A549 (cell line): ENCODE measurements around the gene ZSCAN22. TPM values are rescaled to one million over a fixed set of nuclear protein-coding genes. Genes with fewer than 3 reads are reported as not detected.

Experiments used
- ATAC-seq, 2 experiments: fragments of 200-7000 bp in 1 of 2; fragments of >200 bp in 1 of 2; cut with Nextera tagmentation in 1 of 2; cut with Tn5 transposase in 1 of 2; 3 replicates each; pipeline versions ENCODE4 v1.8.0 to v1.9.1; 2018 to 2020; ENCODE audit warnings: mild to moderate bottlenecking in 1 of 2, moderate library complexity in 1 of 2
- CTCF ChIA-PET: fragments of 300-600 bp; sonication (Branson Sonifier 250); formaldehyde crosslinking; extraction: SDS; loops from one replicate; lab custom pipeline; 2021; ENCODE audit warnings: antibody characterized with exemption, inconsistent platforms; lab: Yijun Ruan, JAX
- POLR2A ChIA-PET: fragments of 350-600 bp; formaldehyde crosslinking; extraction: SDS; loops from one replicate; lab custom pipeline; 2021; ENCODE audit warnings: antibody characterized with exemption, inconsistent platforms; lab: Yijun Ruan, JAX
- DNase-seq, 2 experiments: peaks; one replicate each; pipeline versions ENCODE4 v3.0.0 to v3.0.0-alpha.2; 2011 to 2016; ENCODE audit warnings: low read depth in 1 of 2, low spot score in 1 of 2
- FAIRE-seq: peaks from 2 replicates; lab custom pipeline; 2011; peaks lifted over from hg19 to GRCh38; lab: Jason Lieb, UNC
- H3K27ac ChIP-seq, 2 experiments: fragments of >200 bp; sonication (Bioruptor Twin); formaldehyde crosslinking; 3 replicates each; pipeline ENCODE4 v1.5.1; 2016 to 2017
- H3K4me1 ChIP-seq: fragments of >200 bp; sonication (Bioruptor Twin); formaldehyde crosslinking; 3 replicates; pipeline ENCODE4 v1.6.1; 2016
- H3K4me2 ChIP-seq: fragments of >200 bp; sonication (Bioruptor Twin); formaldehyde crosslinking; 3 replicates; pipeline ENCODE4 v1.6.1; 2016
- H3K4me3 ChIP-seq: fragments of >200 bp; sonication (Bioruptor Twin); formaldehyde crosslinking; 3 replicates; pipeline ENCODE4 v1.5.1; 2016
- H3K9me3 ChIP-seq: fragments of >200 bp; sonication (Bioruptor Twin); formaldehyde crosslinking; 3 replicates; pipeline ENCODE4 v1.6.1; 2016
- ATOH8 ChIP-seq: fragments of 250-450 bp; sonication (Bioruptor Pico); IDR thresholded peaks from 2 replicates; pipeline ENCODE4 v1.5.0; 2020; ENCODE audit warnings: low read depth, mild to moderate bottlenecking, moderate library complexity
- BCL3 ChIP-seq: fragments of >200 bp; sonication (Bioruptor Twin); formaldehyde crosslinking; IDR thresholded peaks from 3 replicates; pipeline ENCODE4 v1.6.1; 2016
- CBX2 ChIP-seq: fragments of 200-600 bp; sonication (generic); IDR thresholded peaks from 2 replicates; pipeline ENCODE4 v1.6.1; 2016; ENCODE audit warnings: low read depth, mild to moderate bottlenecking, borderline replicate concordance
- CEBPB ChIP-seq, 2 experiments: fragments of >200 bp in 1 of 2; sonication (Bioruptor Twin) in 1 of 2; formaldehyde crosslinking in 1 of 2; IDR thresholded peaks; 2 replicates each; pipeline ENCODE4 v1.6.1; 2012 to 2016
- CHD2 ChIP-seq: fragments of 150-350 bp; IDR thresholded peaks from 2 replicates; pipeline ENCODE4 v1.6.1; 2014; ENCODE audit warnings: low read length; ENCODE audit not compliant: partially characterized antibody
- CTCF ChIP-seq: fragments of >200 bp; sonication (Bioruptor Twin); formaldehyde crosslinking; IDR thresholded peaks from 3 replicates; pipeline ENCODE4 v1.5.1; 2016
- E2F6 ChIP-seq: IDR thresholded peaks from 2 replicates; pipeline ENCODE4 v1.6.1; 2012; ENCODE audit warnings: low read depth, borderline replicate concordance
- EHMT2 ChIP-seq: fragments of 200-600 bp; sonication (generic); IDR thresholded peaks from 2 replicates; pipeline ENCODE4 v1.6.1; 2016; ENCODE audit warnings: antibody characterized with exemption, low read depth, mild to moderate bottlenecking, moderate library complexity
- ELK1 ChIP-seq: fragments of 150-350 bp; IDR thresholded peaks from 2 replicates; pipeline ENCODE4 v1.6.1; 2014; ENCODE audit warnings: low read depth, mild to moderate bottlenecking, low read length
- EP300 ChIP-seq, 2 experiments: fragments of >200 bp; sonication (Bioruptor Twin); formaldehyde crosslinking; IDR thresholded peaks; 2 replicates in 1 of 2; 3 replicates in 1 of 2; pipeline ENCODE4 v1.6.1; 2016 to 2017
- FOSB ChIP-seq: fragments of 250-450 bp; sonication (Bioruptor Pico); IDR thresholded peaks from 2 replicates; pipeline ENCODE4 v1.5.0; 2020; ENCODE audit warnings: mild to moderate bottlenecking, moderate library complexity
- GATA3 ChIP-seq: IDR thresholded peaks from 2 replicates; pipeline ENCODE4 v1.6.1; 2012; ENCODE audit warnings: borderline replicate concordance
- HDAC2 ChIP-seq: fragments of 200-600 bp; sonication (generic); IDR thresholded peaks from 2 replicates; pipeline ENCODE4 v1.6.1; 2016
- HOXA7 ChIP-seq: fragments of 250-450 bp; sonication (Bioruptor Pico); IDR thresholded peaks from 2 replicates; pipeline ENCODE4 v1.5.0; 2020; ENCODE audit warnings: mild to moderate bottlenecking, moderate library complexity
- HOXB13 ChIP-seq: fragments of 250-450 bp; sonication (Bioruptor Pico); IDR thresholded peaks from 2 replicates; pipeline ENCODE4 v1.5.0; 2020; ENCODE audit warnings: low read depth, mild to moderate bottlenecking, moderate library complexity
- JUN ChIP-seq, 2 experiments: fragments of >200 bp; sonication (Bioruptor Twin); formaldehyde crosslinking; IDR thresholded peaks; 2 replicates in 1 of 2; 3 replicates in 1 of 2; pipeline ENCODE4 v1.6.1; 2016 to 2017
- KDM1A ChIP-seq: fragments of 200-600 bp; sonication (generic); IDR thresholded peaks from 2 replicates; pipeline ENCODE4 v1.6.1; 2016; ENCODE audit warnings: low read depth, mild to moderate bottlenecking
- KDM5A ChIP-seq: fragments of 200-600 bp; sonication (generic); IDR thresholded peaks from 2 replicates; pipeline ENCODE4 v1.6.1; 2016; ENCODE audit warnings: antibody characterized with exemption, mild to moderate bottlenecking
- MAX ChIP-seq: IDR thresholded peaks from 2 replicates; pipeline ENCODE4 v1.6.1; 2012
- MAZ ChIP-seq: fragments of 150-350 bp; IDR thresholded peaks from 2 replicates; pipeline ENCODE4 v1.6.1; 2014; ENCODE audit warnings: antibody characterized with exemption, low read depth, low read length, borderline replicate concordance
- MYC ChIP-seq: IDR thresholded peaks from 2 replicates; pipeline ENCODE4 v1.6.1; 2012; ENCODE audit warnings: mild to moderate bottlenecking, inconsistent platforms, low read length, improper control_type of control experiment, borderline replicate concordance
- NPAS2 ChIP-seq: fragments of 250-450 bp; sonication (Bioruptor Pico); IDR thresholded peaks from 2 replicates; pipeline ENCODE4 v1.8.0; 2022; ENCODE audit warnings: mild to moderate bottlenecking, moderate library complexity, borderline replicate concordance
- PBX3 ChIP-seq: IDR thresholded peaks from 2 replicates; pipeline ENCODE4 v1.6.1; 2012
- PHF8 ChIP-seq: fragments of 200-600 bp; sonication (generic); IDR thresholded peaks from 2 replicates; pipeline ENCODE4 v1.6.1; 2016; ENCODE audit warnings: low read depth, mild to moderate bottlenecking, antibody characterized with exemption, moderate library complexity, borderline replicate concordance
- RARB ChIP-seq: fragments of 250-450 bp; sonication (Bioruptor Pico); IDR thresholded peaks from 2 replicates; pipeline ENCODE4 v1.8.0; 2021; ENCODE audit warnings: mild to moderate bottlenecking, moderate library complexity
- TFCP2L1 ChIP-seq: fragments of 250-450 bp; sonication (Bioruptor Pico); IDR thresholded peaks from 2 replicates; pipeline ENCODE4 v1.5.0; 2021; ENCODE audit warnings: mild to moderate bottlenecking
- ZNF302 ChIP-seq: fragments of 250-450 bp; sonication (Bioruptor Pico); IDR thresholded peaks from 2 replicates; pipeline ENCODE4 v1.9.0; 2021; ENCODE audit warnings: inconsistent platforms, mild to moderate bottlenecking, moderate library complexity
- WGBS: methylation state at CpG from one replicate; pipeline ENCODE4 v1.1.6; 2017; ENCODE audit errors: missing lambda C conversion rate; 5-methylcytosine and 5-hydroxymethylcytosine counted together
- polyA plus RNA-seq, 4 experiments: library from polyadenylated mRNA; depleted of rRNA in 3 of 4; stranded (reverse); fragments of >200 nt; fragmentation: RNase III in 1 of 4; extraction: RNeasy Plus Mini Kit Qiagen cat#74134 plus additional on column Dnase treatment in 1 of 4; gene quantifications; 2 replicates in 3 of 4; 3 replicates in 1 of 4; pipeline ENCODE4 v1.2.3, GENCODE V29; 2011 to 2017

ZSCAN22 gene
- polyA plus RNA-seq, 2 of the 4 experiments (the other 2 are of a cell fraction), result 2.0 to 4.4 TPM

GRCh38 chr19:58304748-58305064 is 22.1 kb upstream of the ZSCAN22 start:
- Histone ChIP-seq H3K4me3 (peak overlapping the region; percentile 72), H3K4me1 (0 out of 3 replicates have a peak, but pooled peaks cover 4% of the 10 kb centered on the region), H3K9me3 (peaks cover 66% of the 10 kb centered on the region), H3K27ac (peak overlapping the region; percentile 47 to 68)
- ChIA-PET POLR2A (interaction anchor here (0.6 to 2.3 kb wide), 9 partner anchors 8 to 215 kb away, joined by 3 to 22 read pairs (median 5); partner anchors contain the start of genes ZBTB45, ZNF274, ZNF497 and ZSCAN22), CTCF (interaction anchor here (0.6 to 1.0 kb wide), 2 partner anchors 22 to 978 kb away, joined by 3 read pairs; partner anchors contain the start of gene ZSCAN22)
- FAIRE-seq, result no peak
- no peak for TF ChIP-seq CEBPB (IDR thresholded peaks at IDR 0.05)
- TF ChIP-seq EHMT2, result no peak
- no peak for TF ChIP-seq TFCP2L1 (CRISPR knock-in tag)
- TF ChIP-seq GATA3, result no peak
- TF ChIP-seq EP300 (IDR thresholded peaks at IDR 0.05), result no peak
- TF ChIP-seq MAX, result no peak
- no peak for TF ChIP-seq KDM1A
- no peak for TF ChIP-seq HDAC2
- TF ChIP-seq, all 56 proteins: peak for 0
- WGBS, result 51% methylated on average over 7 of the region's 7 CpGs
- DNase-seq, result no peak
- H3K4me2 ChIP-seq, result peak overlapping the region; percentile 63
- ATAC-seq, result peak; percentile 33 to 52

- peak within 1 kb of the TSS; percentile 83 for H3K4me2 ChIP-seq
- 0 out of 3 replicates have a peak, but pooled peaks cover 4% of the 10 kb centered on the region for H3K4me1 ChIP-seq
- H3K9me3 ChIP-seq, result peaks cover 66% of the 10 kb centered on the region
- POLR2A ChIA-PET, result interaction anchor here (0.6 to 2.3 kb wide), 9 partner anchors 9 to 214 kb away, joined by 3 to 22 read pairs (median 5); partner anchors contain the start of genes ZBTB45, ZNF274, ZNF497 and ZSCAN22
- CTCF ChIA-PET, result interaction anchor here (0.6 to 1.1 kb wide), 3 partner anchors 22 to 978 kb away, joined by 3 read pairs; partner anchors contain the start of gene ZSCAN22
- 1% methylated on average over 55 of the region's 55 CpGs for WGBS
- DNase-seq (peak; percentile 99), FAIRE-seq (peak; percentile 96), ATAC-seq (peak; percentile 100)
- peak within 1 kb of the TSS; percentile 72 for H3K4me3 ChIP-seq
- H3K27ac ChIP-seq, result peak within 1 kb of the TSS; percentile 77 to 89
- TF ChIP-seq E2F6 (0 out of 2 replicates have a peak, but pooled peaks have one; percentile 49), GATA3 (no peak), NPAS2 (CRISPR knock-in tag) (no peak), MAX (peak; percentile 91), MYC (no peak), ZNF302 (no peak), BCL3 (peak; percentile 79; the same call in 1 of the 3 replicates), PHF8 (peak; percentile 88), FOSB (no peak), ELK1 (peak; percentile 90; the same call in 1 of the 2 replicates), CHD2 (no peak), ATOH8 (CRISPR knock-in tag) (no peak), CTCF (no peak), PBX3 (no peak), MAZ (no peak), RARB (CRISPR knock-in tag) (no peak), CBX2 (no peak), KDM5A (peak; percentile 47; the same call in 1 of the 2 replicates), HOXA7 (CRISPR knock-in tag) (0 out of 2 replicates have a peak, but pooled peaks have one; percentile 51), HOXB13 (CRISPR knock-in tag) (no peak), KDM1A (no peak), JUN (IDR thresholded peaks at IDR 0.05) (peak; percentile 84 to 89; a peak in 4 of 5 replicates)
These were observed 21.5 kb upstream of the ZSCAN22 start, which contains the start of gene ERVK3-1 for GRCh38 chr19:58305065-58305931. TSS of gene ERVK3-1 (plus strand) at chr19:58305377. CDS start at chr19:58312169, 6,792 bp downstream.
